HG02852 (cell line): ENCODE measurements around the gene P2RX1.

Source experiments
- ATAC-seq: cut with Tn5 transposase; IDR thresholded peaks from one replicate; pipeline ENCODE4 v1.9.1; 2021; ENCODE audit warnings: mild to moderate bottlenecking, moderate library complexity; ENCODE audit not compliant: unreplicated experiment

Gene P2RX1

GRCh38 chr17:3925684-3926485 is 9.6 kb upstream of the P2RX1 start:
- no peak for ATAC-seq

GRCh38 chr17:3924512-3925350 is 8.5 kb upstream of the P2RX1 start:
- no peak for ATAC-seq

- ATAC-seq = no peak
These were observed 7.4 kb upstream of the P2RX1 start for GRCh38 chr17:3923466-3924190.

- no peak for ATAC-seq
These were observed 6.5 kb upstream of the P2RX1 start for GRCh38 chr17:3922765-3923164.

- no peak for ATAC-seq
These were observed 5.4 kb upstream of the P2RX1 start for GRCh38 chr17:3921502-3922319.

GRCh38 chr17:3921006-3921405 is 4.7 kb upstream of the P2RX1 start:
- ATAC-seq = no peak

GRCh38 chr17:3919123-3919624 is 2.9 kb upstream of the P2RX1 start:
- ATAC-seq = no peak

- ATAC-seq = no peak
These were observed 2.3 kb upstream of the P2RX1 start for GRCh38 chr17:3918372-3919122.

- ATAC-seq = no peak
These were observed 1.2 kb upstream of the P2RX1 start for GRCh38 chr17:3917391-3917931.

- ATAC-seq = no peak
These were observed 560 bp upstream of the P2RX1 start for GRCh38 chr17:3916825-3917224.

- ATAC-seq = no peak
These were observed 677 bp downstream of the P2RX1 start for GRCh38 chr17:3915581-3915994.

GRCh38 chr17:3914312-3914670 is 2.0 kb downstream of the P2RX1 start:
- peak; percentile 45 for ATAC-seq

GRCh38 chr17:3913531-3914311 is 2.5 kb downstream of the P2RX1 start:
- no peak for ATAC-seq

GRCh38 chr17:3912827-3913226 is 3.4 kb downstream of the P2RX1 start:
- ATAC-seq = no peak

GRCh38 chr17:3911271-3912053 is 4.8 kb downstream of the P2RX1 start:
- ATAC-seq = peak; percentile 73

GRCh38 chr17:3910420-3911270 is 5.6 kb downstream of the P2RX1 start:
- no peak for ATAC-seq

GRCh38 chr17:3909257-3909656 is 7.0 kb downstream of the P2RX1 start:
- ATAC-seq = no peak
